Endothelial cell of umbilical vein (primary cell): ENCODE results near the gene ZC3H13. TPM values are rescaled to one million over a fixed set of nuclear protein-coding genes. Genes with fewer than 3 reads are reported as not detected.

Experiments used
- BruUV-seq: library from RNA; stranded (reverse); fragments of 400-500 nt; replicated peaks from 2 replicates; lab custom pipeline; 2021; lab: Mats Ljungman, UMichigan
- CTCF ChIA-PET: fragments of 300-600, 350-600 bp; sonication (Branson Sonifier 250); formaldehyde crosslinking; loops from one replicate; lab custom pipeline; 2021; ENCODE audit warnings: antibody characterized with exemption, inconsistent platforms; lab: Charles Lee
- POLR2A ChIA-PET: fragments of 300-600, 350-600 bp; sonication (Branson Sonifier 250); formaldehyde crosslinking; loops from one replicate; lab custom pipeline; 2021; ENCODE audit warnings: antibody characterized with exemption, inconsistent platforms; lab: Charles Lee
- DNase-seq: peaks from one replicate; pipeline ENCODE4 v3.0.0-alpha.2; 2011; ENCODE audit warnings: low read depth, low spot score
- FAIRE-seq: peaks from 2 replicates; lab custom pipeline; 2011; peaks lifted over from hg19 to GRCh38; lab: Jason Lieb, UNC
- H2AFZ ChIP-seq: 2 replicates; pipeline ENCODE4 v1.6.0; 2012; ENCODE audit warnings: low read depth, low read length, control low read depth, inconsistent platforms
- H3K27ac ChIP-seq: 2 replicates; pipeline ENCODE4 v1.5.1; 2011; ENCODE audit warnings: low read depth, mild to moderate bottlenecking, control low read depth, low read length, moderate library complexity; ENCODE audit not compliant: insufficient read depth
- H3K27me3 ChIP-seq, 2 experiments: 2 replicates each; pipeline versions ENCODE4 v1.6.0 to v1.6.1; 2011; ENCODE audit warnings: low read length in 2 of 2, mixed read lengths in 1 of 2; ENCODE audit not compliant: control insufficient read depth in 2 of 2, insufficient read depth in 2 of 2
- H3K36me3 ChIP-seq, 2 experiments: 2 replicates in 1 of 2; 3 replicates in 1 of 2; pipeline ENCODE4 v1.5.1; 2011; ENCODE audit warnings: low read length in 2 of 2, mild to moderate bottlenecking in 1 of 2, moderate library complexity in 1 of 2; ENCODE audit not compliant: control insufficient read depth in 2 of 2, insufficient read depth in 2 of 2; ENCODE audit errors: extremely low read depth in 1 of 2
- H3K4me1 ChIP-seq: 3 replicates; pipeline ENCODE4 v1.5.1; 2011; ENCODE audit warnings: mild to moderate bottlenecking, low read length; ENCODE audit not compliant: control insufficient read depth, insufficient read depth; ENCODE audit errors: extremely low read depth
- H3K4me2 ChIP-seq: 2 replicates; pipeline ENCODE4 v1.6.1; 2011; ENCODE audit warnings: low read length, control low read depth, mixed read lengths; ENCODE audit not compliant: insufficient read depth
- H3K4me3 ChIP-seq, 3 experiments: fragments of 200-600 bp in 1 of 3; sonication (generic), shearing (Covaris generic) in 1 of 3; replicated peaks in 1 of 3; 2 replicates each; pipeline ENCODE4 v1.5.1; 2011 to 2016; ENCODE audit warnings: control low read depth in 3 of 3, low read length in 3 of 3, mild to moderate bottlenecking in 2 of 3, inconsistent platforms in 1 of 3, low read depth in 1 of 3, moderate library complexity in 1 of 3; ENCODE audit not compliant: insufficient read depth in 1 of 3
- H3K79me2 ChIP-seq: 2 replicates; pipeline ENCODE4 v1.6.0; 2012; ENCODE audit warnings: low read length, inconsistent platforms; ENCODE audit not compliant: control insufficient read depth, insufficient read depth
- H3K9ac ChIP-seq: replicated peaks from 2 replicates; pipeline ENCODE3; 2011; ENCODE audit warnings: low read length, control low read depth; ENCODE audit not compliant: insufficient read depth; ENCODE audit errors: extremely low read depth
- H3K9me1 ChIP-seq: replicated peaks from 3 replicates; pipeline ENCODE4 v1.6.0; 2011; ENCODE audit warnings: mild to moderate bottlenecking, low read length; ENCODE audit not compliant: control insufficient read depth, insufficient read depth; ENCODE audit errors: extremely low read depth
- H3K9me3 ChIP-seq: replicated peaks from 2 replicates; pipeline ENCODE4 v1.5.1; 2012; ENCODE audit warnings: low read length, inconsistent platforms; ENCODE audit not compliant: control insufficient read depth, insufficient read depth
- H4K20me1 ChIP-seq: replicated peaks from 2 replicates; pipeline ENCODE3; 2011; ENCODE audit warnings: mild to moderate bottlenecking, low read length; ENCODE audit not compliant: control insufficient read depth, insufficient read depth; ENCODE audit errors: extremely low read depth
- CTCF ChIP-seq, 2 donors: IDR thresholded peaks; 1 replicate in 1 of 2; 2 replicates in 1 of 2; pipeline ENCODE4 v1.5.1; 2011; ENCODE audit warnings: low read length in 2 of 2, mild to moderate bottlenecking in 2 of 2, moderate library complexity in 2 of 2, control low read depth in 1 of 2, inconsistent platforms in 1 of 2, low read depth in 1 of 2; ENCODE audit not compliant: insufficient read depth in 1 of 2; ENCODE audit errors: extremely low read depth in 1 of 2
- EZH2 ChIP-seq: IDR thresholded peaks from 2 replicates; pipeline ENCODE4 v1.6.1; 2012; ENCODE audit warnings: borderline replicate concordance, low read depth, mild to moderate bottlenecking, moderate library complexity, low read length, inconsistent platforms; ENCODE audit not compliant: severe bottlenecking
- FOS ChIP-seq: IDR thresholded peaks from 2 replicates; pipeline ENCODE4 v1.6.1; 2011; ENCODE audit warnings: mild to moderate bottlenecking, low read length, moderate library complexity, borderline replicate concordance; ENCODE audit not compliant: insufficient read depth
- GATA2 ChIP-seq: IDR thresholded peaks from 2 replicates; pipeline ENCODE4 v1.7.0; 2011; ENCODE audit warnings: low read depth, mild to moderate bottlenecking, moderate library complexity, mixed read lengths, low read length; ENCODE audit not compliant: insufficient read length, insufficient read depth
- JUN ChIP-seq: IDR thresholded peaks from 2 replicates; pipeline ENCODE4 v1.6.1; 2011; ENCODE audit warnings: borderline replicate concordance, low read depth; ENCODE audit not compliant: insufficient read length, insufficient read depth
- MYC ChIP-seq: IDR thresholded peaks from one replicate; pipeline ENCODE4 v1.6.1; 2011; ENCODE audit warnings: mild to moderate bottlenecking, low read depth, low read length
- POLR2A ChIP-seq: IDR thresholded peaks from 2 replicates; pipeline ENCODE4 v1.6.1; 2012; ENCODE audit warnings: low read depth, mild to moderate bottlenecking, control low read depth, low read length
- POLR2AphosphoS5 ChIP-seq: IDR thresholded peaks from 2 replicates; pipeline ENCODE4 v1.6.1; 2012; ENCODE audit warnings: low read depth, mild to moderate bottlenecking, control low read depth, low read length, moderate library complexity; ENCODE audit not compliant: insufficient read depth
- dilution Hi-C: fragments of 300-500 bp; cut with MboI; formaldehyde crosslinking; loops from one replicate; pipeline ENCODE4 v1.15.0; 2019; ENCODE audit warnings: low sequenced_read_pairs; ENCODE audit not compliant: extremely low pct_ligation_motif_present
- intact Hi-C: fragments of 100-400 bp; cut with micrococcal nuclease; formaldehyde crosslinking; loops from one replicate; pipeline ENCODE4 v1.10.0; 2022
- polyA plus RNA-seq, 4 experiments: library from polyadenylated mRNA; depleted of rRNA in 3 of 4; stranded (reverse) in 3 of 4; unstranded in 1 of 4; fragments of >200 nt; gene quantifications; 2 replicates each; pipeline versions ENCODE4 v1.2.1 to v1.2.3, GENCODE V29; 2011 to 2012; ENCODE audit warnings: missing spikeins in 1 of 4
- total RNA-seq: library from RNA; stranded (reverse); gene quantifications from 2 replicates; pipeline ENCODE4 v1.2.3, GENCODE V29; 2021
- TF ChIP-seq, protein P1 (sequence below): IDR thresholded peaks from 2 replicates; pipeline ENCODE4 v1.6.1; 2011; ENCODE audit not compliant: insufficient read depth, insufficient read length

Gene ZC3H13
- total and polyA plus RNA-seq, 2 donors (not counting 3 experiments of a cell fraction or from before 2014, with no cell fraction given): 3.8 to 36.6 TPM

DNA sequence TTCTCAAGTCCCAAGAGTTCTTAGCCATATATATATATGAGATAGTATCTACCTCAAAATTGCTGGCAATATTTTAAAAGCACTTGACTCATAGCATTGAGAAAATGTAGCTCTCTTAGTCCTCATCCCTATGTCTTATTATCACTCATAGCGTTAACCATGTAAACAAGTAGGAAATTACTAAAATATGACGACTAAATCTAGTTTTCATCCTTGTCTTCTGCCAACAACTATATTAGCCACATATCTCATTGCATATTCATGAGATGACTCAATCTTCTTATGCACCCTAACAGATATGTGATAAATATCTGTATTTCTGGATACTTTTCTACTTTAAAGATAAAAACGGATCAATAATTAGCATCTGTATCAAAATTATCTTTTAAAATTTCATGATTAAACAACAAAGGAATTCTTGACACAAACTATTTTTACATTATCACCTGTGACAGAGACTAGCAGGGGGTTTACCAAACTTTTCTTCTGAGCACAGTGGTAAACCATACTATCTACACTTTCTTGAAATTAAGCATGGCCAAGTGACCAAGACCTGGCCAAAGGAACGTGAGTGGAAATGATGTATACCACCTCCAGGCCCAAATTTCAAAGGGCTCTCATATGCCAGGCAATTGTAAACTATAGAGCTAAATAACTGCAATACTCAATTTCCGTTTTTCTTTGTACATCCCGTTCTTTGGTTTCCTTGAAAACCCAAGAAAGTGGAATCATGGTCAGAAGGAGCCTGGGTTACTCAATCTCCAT lies 45.7 kb downstream of the ZC3H13 start:
- H3K9me3 ChIP-seq: no peaks in the 10 kb centered on the region
- intact Hi-C loops: no loop called here
- no peaks in the 10 kb centered on the region for H4K20me1 ChIP-seq
- POLR2A ChIA-PET: no interaction called here
- dilution Hi-C loops: no loop called here
- no TSS peak for BruUV-seq
- no peak for TF ChIP-seq JUN
- TF ChIP-seq EZH2: no peak
- TF ChIP-seq MYC: no peak
- no peak for TF ChIP-seq CTCF (IDR thresholded peaks at IDR 0.05; ENCODE audit: extremely low read depth in 1 of 2, insufficient read depth in 1 of 2, low read depth in 1 of 2, low read length in 2 of 2)
- TF ChIP-seq POLR2AphosphoS5: no peak
- no peak for TF ChIP-seq GATA2
- no peak for TF ChIP-seq FOS
- TF ChIP-seq POLR2A: no peak
- TF ChIP-seq, protein P1, sequence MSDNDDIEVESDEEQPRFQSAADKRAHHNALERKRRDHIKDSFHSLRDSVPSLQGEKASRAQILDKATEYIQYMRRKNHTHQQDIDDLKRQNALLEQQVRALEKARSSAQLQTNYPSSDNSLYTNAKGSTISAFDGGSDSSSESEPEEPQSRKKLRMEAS: no peak
- H3K9ac ChIP-seq: no peak overlapping the region
- H3K79me2 ChIP-seq: no peaks in the 10 kb centered on the region
- no peak overlapping the region for H3K27ac ChIP-seq
- no peak overlapping the region for H3K4me2 ChIP-seq
- H3K4me1 ChIP-seq: no peaks in the 10 kb centered on the region
- CTCF ChIA-PET: interaction anchor here (1.0 kb wide), 1 partner anchor 13 kb away, joined by 4 read pairs; no protein-coding TSS in a partner anchor
- FAIRE-seq (no peak), DNase-seq (no peak)
- H3K4me3 ChIP-seq: no peak overlapping the region
- H3K27me3 ChIP-seq: no peaks in the 10 kb centered on the region
- H3K9me1 ChIP-seq: no peaks in the 10 kb centered on the region
- H3K36me3 ChIP-seq: peaks cover 0 to 3% of the 10 kb centered on the region in 2 experiments
- H2AFZ ChIP-seq: no peak overlapping the region
